Parathyroid adenoma (tissue), 2 donors: ENCODE measurements around the gene LARGE1.

ENCODE experiments used
- H2AFZ ChIP-seq: fragments of 300-600 bp; sonication (generic); one replicate; pipeline ENCODE4 v1.7.0; 2017; ENCODE audit warnings: antibody characterized with exemption, mild to moderate bottlenecking
- H3K27ac ChIP-seq: fragments of 300-600 bp; sonication (generic); one replicate; pipeline ENCODE4 v1.7.0; 2017
- H3K27me3 ChIP-seq: fragments of 300-600 bp; sonication (generic); one replicate; pipeline ENCODE4 v1.7.0; 2017; ENCODE audit warnings: low read length; ENCODE audit not compliant: control insufficient read depth, insufficient read depth
- H3K36me3 ChIP-seq: fragments of 300-600 bp; sonication (generic); one replicate; pipeline ENCODE4 v1.7.0; 2017; ENCODE audit warnings: low read length; ENCODE audit not compliant: control insufficient read depth, insufficient read depth
- H3K4me1 ChIP-seq: fragments of 300-600 bp; sonication (generic); one replicate; pipeline ENCODE4 v1.7.0; 2017; ENCODE audit warnings: control low read depth
- H3K4me2 ChIP-seq: fragments of 300-600 bp; sonication (generic); one replicate; pipeline ENCODE4 v1.7.0; 2017; ENCODE audit warnings: low read length
- H3K4me3 ChIP-seq: fragments of 300-600 bp; sonication (generic); one replicate; pipeline ENCODE4 v1.7.0; 2017; ENCODE audit warnings: low read depth, low read length
- H3K79me2 ChIP-seq: fragments of 300-600 bp; sonication (generic); one replicate; pipeline ENCODE4 v1.7.0; 2017; ENCODE audit warnings: control low read depth
- H3K9ac ChIP-seq: fragments of 300-600 bp; sonication (generic); one replicate; pipeline ENCODE4 v1.7.0; 2017; ENCODE audit warnings: mild to moderate bottlenecking
- H3K9me3 ChIP-seq: fragments of 300-600 bp; sonication (generic); one replicate; pipeline ENCODE4 v1.7.0; 2017; ENCODE audit warnings: low read length; ENCODE audit not compliant: control insufficient read depth
- CTCF ChIP-seq: fragments of 300-600 bp; sonication (generic); IDR thresholded peaks from one replicate; pipeline ENCODE4 v1.7.0; 2017; ENCODE audit warnings: antibody characterized with exemption, mild to moderate bottlenecking
- donor health status: primary hyperparathyroidism.

The LARGE1 gene

GRCh38 chr22:33865996-33866395 is 54.3 kb downstream of the LARGE1 start:
- TF ChIP-seq CTCF, result no peak
- no peak overlapping the region for H3K27ac ChIP-seq
- H3K9ac ChIP-seq, result no peak overlapping the region
- no peaks in the 10 kb centered on the region for H3K27me3 ChIP-seq
- no peaks in the 10 kb centered on the region for H3K9me3 ChIP-seq
- no peaks in the 10 kb centered on the region for H3K4me1 ChIP-seq
- H3K4me2 ChIP-seq, result no peak overlapping the region
- no peaks in the 10 kb centered on the region for H3K36me3 ChIP-seq
- H3K4me3 ChIP-seq, result no peak overlapping the region
- H3K79me2 ChIP-seq, result no peaks in the 10 kb centered on the region
- no peak overlapping the region for H2AFZ ChIP-seq

GRCh38 chr22:33865248-33865647 is 55.0 kb downstream of the LARGE1 start:
- Histone ChIP-seq H3K27ac (no peak overlapping the region), H3K9ac (no peak overlapping the region), H2AFZ (no peak overlapping the region), H3K4me2 (no peak overlapping the region), H3K9me3 (no peaks in the 10 kb centered on the region), H3K27me3 (no peaks in the 10 kb centered on the region), H3K4me1 (no peaks in the 10 kb centered on the region), H3K4me3 (no peak overlapping the region), H3K36me3 (no peaks in the 10 kb centered on the region), H3K79me2 (no peaks in the 10 kb centered on the region)
- no peak for TF ChIP-seq CTCF

- no peak for TF ChIP-seq CTCF
- H3K4me3 ChIP-seq, result no peak overlapping the region
- no peak overlapping the region for H3K27ac ChIP-seq
- H3K9ac ChIP-seq, result no peak overlapping the region
- no peaks in the 10 kb centered on the region for H3K27me3 ChIP-seq
- no peaks in the 10 kb centered on the region for H3K36me3 ChIP-seq
- no peaks in the 10 kb centered on the region for H3K4me1 ChIP-seq
- H3K4me2 ChIP-seq, result no peak overlapping the region
- no peaks in the 10 kb centered on the region for H3K9me3 ChIP-seq
- no peak overlapping the region for H2AFZ ChIP-seq
- H3K79me2 ChIP-seq, result no peaks in the 10 kb centered on the region
Measured at GRCh38 chr22:33864723-33865130, 55.5 kb downstream of the LARGE1 start.

GRCh38 chr22:33861216-33861875 is 58.9 kb downstream of the LARGE1 start:
- no peak overlapping the region for H3K27ac ChIP-seq
- no peaks in the 10 kb centered on the region for H3K79me2 ChIP-seq
- no peak overlapping the region for H3K4me3 ChIP-seq
- H3K9me3 ChIP-seq, result no peaks in the 10 kb centered on the region
- no peak overlapping the region for H2AFZ ChIP-seq
- no peaks in the 10 kb centered on the region for H3K27me3 ChIP-seq
- H3K4me2 ChIP-seq, result no peak overlapping the region
- no peaks in the 10 kb centered on the region for H3K4me1 ChIP-seq
- H3K9ac ChIP-seq, result no peak overlapping the region
- no peaks in the 10 kb centered on the region for H3K36me3 ChIP-seq
- TF ChIP-seq CTCF, result no peak

- Histone ChIP-seq H3K9me3 (no peaks in the 10 kb centered on the region), H2AFZ (no peak overlapping the region), H3K4me2 (no peak overlapping the region), H3K4me3 (no peak overlapping the region), H3K27ac (no peak overlapping the region), H3K36me3 (no peaks in the 10 kb centered on the region), H3K79me2 (no peaks in the 10 kb centered on the region), H3K4me1 (no peaks in the 10 kb centered on the region), H3K9ac (no peak overlapping the region), H3K27me3 (no peaks in the 10 kb centered on the region)
- no peak for TF ChIP-seq CTCF
Measured at GRCh38 chr22:33860386-33860785, 59.9 kb downstream of the LARGE1 start.
